ENCODE results near the gene EVC2.

EVC2 gene

DNA sequence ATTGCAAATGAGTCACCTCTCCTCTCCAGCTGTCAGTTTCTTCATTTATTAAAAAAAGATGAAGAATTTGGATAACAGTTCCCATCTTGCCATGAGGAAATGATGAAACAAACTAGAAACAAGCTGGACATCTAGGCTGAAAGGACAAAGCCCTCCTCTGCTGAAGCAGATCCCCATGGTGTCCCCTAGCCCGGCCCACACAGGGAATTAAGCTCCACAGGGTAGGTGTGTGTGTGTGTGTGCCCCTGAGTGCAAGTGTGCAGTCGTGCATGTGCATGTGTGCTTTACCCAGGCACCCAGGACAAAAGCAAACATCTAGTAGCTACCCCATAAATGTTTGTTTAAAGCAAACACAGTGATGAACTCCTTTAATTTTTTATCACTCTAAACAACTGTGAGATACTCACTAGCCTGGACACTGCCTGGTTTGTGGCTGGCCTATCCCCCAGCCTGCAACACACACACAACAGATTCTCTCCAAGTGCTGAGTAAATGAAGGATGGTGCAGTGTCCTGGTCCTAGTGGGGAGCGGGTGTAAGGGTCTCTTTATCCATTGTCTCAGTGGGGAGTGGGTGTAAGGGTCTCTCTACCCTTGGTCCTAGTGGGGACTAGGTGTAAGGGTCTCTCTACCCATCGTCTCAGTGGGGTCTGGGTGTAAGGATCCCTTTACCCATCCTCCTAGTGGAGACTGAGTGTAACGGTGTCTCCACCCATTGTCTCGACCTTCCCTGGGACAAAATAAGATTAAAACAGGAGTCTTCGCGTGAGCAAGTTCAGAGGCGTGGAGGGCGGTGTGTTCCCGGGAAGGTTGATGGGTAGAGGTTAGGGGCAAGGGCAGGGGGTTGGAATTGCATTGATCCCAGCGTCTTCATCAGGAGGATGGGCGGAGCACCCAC lies 2.0 kb upstream of the EVC2 start:
- DNase-seq: no peak

DNA sequence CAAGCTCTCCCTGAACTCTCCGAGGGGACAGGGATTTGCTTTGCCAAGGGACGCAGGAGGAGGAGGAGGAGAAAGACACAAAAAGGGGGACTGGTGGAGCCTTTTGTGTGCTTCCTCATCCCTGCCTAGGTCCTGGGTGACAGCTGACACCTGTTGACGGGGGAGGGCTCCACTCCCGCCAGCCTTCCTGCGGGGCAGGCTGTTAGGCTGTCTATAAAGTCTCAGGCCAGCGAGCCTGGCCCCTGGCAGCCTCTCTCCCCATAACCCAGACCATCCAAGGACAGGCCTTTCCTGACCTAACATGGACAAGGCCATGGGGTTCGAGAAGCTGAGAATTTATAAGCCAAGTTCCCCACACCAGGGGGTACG lies 832 bp upstream of the EVC2 start:
- DNase-seq: no peak

DNA sequence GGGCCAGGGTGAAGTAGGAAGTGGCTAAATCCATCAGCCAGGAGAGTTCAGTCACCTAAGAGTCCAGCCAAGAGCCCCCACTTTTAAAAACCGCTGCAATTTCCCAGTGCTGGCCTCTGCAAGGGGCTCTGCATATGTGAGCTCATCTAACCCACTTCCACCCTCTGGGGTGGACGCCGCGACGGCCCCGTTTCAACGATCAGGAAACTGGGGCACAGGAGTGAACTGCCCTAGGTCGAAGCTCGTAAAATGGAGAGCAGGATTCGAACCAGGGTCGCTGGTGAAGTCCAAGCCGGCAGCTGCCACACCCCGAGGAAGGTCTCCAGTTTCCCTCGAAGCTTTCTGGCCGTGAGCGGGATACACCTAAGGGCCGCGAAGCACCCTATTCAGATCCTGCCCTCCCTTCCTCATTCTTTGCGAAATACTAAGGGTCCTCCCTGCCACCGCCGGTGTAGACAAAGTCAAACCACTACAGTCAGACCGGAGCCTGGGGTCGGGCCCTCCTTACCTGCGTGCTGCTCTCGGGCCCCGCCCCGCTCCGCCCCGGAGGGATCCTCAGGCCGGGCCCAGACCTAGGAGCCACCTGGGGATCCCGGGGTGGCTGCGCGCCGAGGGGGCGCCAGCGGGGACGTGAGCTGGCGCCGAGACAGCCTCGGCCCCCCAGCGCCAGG lies 446 bp downstream of the EVC2 start:
- no peak for DNase-seq

DNA sequence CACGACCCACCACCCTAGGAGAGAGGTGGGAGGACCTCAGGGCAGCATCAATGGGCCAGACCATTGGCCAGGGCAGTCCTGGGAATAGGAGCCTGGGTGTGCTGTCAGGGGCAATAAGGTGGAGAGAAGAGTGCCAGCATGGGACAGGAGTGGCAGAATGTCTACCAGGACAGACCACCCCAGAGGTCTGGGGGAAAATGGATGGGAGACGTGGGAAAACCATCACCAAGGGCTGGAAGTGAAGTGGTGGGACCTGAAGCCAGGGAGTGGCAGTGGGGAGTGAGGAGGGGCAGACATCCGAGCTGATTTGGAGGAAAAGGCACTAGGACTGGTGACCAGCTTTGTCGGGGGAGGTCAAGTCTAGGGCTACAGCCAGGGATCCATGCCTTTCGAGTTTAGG lies 993 bp downstream of the EVC2 start:
- no peak for DNase-seq

DNA sequence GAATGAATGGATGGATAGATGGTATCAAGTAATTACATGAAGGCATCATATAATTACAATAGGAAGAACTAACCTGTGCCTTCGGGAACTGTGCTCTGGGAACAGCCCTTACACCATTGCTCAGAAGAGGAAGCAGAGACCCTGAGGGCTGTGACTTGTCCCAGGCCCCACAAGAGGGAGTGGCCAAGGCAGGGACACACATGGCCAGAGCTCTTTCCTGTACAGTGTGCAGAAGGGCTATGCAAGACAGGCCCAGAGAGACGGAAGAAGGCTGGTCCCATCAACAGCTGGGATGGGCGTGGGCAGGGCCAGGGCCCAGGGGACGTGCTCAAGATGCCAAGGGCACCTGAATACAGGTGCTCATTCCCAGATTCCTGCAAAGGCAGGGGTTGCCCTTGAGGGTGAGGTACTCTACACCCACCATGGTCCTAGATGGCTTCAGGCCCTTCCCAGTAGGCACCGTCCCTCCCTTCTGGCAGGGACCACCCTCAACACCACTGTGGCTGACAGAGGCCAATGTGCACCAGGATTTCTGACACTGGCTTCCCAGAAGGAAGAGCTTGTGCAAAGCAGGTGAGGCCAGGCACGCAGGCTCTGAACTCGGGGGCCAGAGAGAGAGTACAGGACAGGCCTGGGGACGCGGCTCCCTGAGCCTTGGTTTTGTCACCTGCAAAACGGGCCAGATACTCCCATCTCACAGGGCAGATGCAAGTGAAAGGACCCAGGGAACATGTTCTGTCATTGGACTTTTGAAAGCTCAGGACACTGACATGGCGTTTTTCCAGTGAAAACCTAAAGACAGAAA lies 1.7 kb downstream of the EVC2 start:
- no peak for DNase-seq

DNA sequence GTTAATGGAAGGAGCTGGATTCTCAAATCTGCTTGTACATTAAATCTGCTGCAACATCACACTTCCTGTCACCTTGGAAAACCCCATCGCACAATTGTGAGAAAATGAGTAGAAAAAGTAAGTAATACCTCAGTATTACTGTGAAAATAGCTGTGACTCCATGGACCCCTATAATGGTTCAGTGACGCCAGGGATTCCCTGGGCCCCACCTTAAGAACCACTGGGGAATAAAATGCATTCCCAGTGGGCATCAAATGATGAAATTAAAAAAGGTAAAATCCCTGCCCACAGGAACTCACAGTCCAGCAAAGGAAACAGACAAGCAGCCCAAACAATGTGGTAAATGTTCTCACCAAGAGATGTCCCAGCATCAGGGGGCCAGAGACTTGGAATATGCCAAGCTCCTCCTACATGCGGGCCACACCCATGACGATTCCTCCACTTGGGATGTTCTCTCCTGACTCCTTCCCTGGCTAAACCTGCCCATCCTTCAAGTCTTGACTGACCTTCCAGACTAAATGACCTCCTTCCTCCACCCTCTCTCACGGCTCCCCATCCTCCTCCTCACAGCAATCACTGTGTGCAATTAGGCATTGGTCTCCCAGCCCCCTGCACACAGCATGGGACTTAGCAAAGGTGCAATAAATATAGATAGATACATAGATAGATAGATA lies 2.6 kb downstream of the EVC2 start:
- no peak for DNase-seq

DNA sequence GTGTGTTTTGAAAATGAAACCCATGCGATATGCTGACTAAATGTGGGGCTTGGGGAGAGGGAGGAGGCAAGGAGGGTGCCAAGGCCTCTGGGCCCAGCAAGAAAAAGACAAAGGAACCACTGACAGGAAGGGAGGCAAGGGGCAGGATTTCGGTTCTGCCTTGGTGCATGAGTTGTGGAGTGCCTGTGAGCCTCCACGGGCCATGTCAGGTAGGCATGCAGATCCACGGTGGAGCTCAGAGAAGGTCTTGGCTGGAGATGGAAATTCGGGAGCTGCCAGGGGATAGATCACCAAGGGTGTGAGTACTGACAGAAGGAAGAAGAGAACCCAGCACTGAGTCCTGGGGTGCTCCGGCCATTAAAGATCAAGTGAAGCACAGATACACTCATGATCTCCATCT lies 4.1 kb downstream of the EVC2 start:
- DNase-seq: no peak

DNA sequence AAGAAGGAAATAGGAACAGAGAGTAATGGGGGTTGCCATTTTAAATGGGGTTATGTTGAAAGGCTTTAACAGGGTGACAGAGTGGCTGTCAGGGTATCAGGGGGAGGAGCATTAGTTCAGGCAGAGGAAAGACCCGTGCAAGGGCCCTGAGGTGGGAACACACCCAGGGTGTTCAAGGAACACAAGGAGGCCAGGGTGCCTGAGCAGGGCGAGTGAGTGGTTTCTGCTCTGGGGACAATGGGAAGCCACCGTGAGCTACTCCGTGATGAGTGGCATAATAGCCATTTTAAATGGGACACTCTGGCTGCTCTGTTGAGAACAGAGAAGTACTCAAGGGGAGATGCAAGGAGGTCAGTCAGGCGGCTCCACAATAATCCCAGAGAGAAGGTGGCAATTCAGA lies 4.5 kb downstream of the EVC2 start:
- DNase-seq: no peak

DNA sequence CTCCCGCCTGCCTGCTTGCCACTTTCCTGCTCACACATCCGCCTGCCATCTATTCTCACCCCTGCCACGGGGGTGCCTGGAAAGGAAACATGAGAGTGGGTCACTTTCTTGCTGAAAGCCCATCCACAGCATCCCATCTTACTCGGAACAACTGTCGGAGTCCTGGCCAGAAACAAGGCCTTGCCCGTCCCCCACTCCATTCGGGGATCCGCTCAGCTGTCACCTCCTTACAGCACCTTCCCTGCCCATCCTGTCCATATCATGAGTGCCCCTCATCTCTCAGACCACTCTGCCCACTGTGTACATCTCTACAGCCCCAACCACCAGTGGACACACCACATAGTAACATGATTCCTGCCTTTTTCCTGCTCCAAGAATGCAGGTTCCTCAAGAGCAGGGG lies 6.4 kb downstream of the EVC2 start:
- DNase-seq: no peak

DNA sequence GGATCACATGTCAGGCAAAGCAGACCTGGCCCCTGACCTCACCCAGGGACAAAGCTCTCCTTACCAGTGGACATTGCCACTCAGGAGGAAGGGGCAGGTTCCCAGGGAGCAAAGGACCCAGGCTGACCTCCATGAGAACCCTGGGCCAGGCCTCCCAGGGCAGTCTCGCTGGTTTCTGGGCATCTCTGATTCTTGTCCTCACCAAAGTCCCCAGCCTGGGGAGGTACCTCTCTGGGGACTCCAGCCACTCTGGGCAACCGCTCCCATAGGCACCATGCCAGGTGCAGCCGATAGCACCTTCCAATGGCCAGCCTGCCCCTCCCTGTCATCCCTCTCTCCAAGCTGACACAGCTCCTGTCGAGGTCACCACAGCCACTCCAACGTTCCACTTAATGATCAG lies 7.9 kb downstream of the EVC2 start:
- no peak for DNase-seq

DNA sequence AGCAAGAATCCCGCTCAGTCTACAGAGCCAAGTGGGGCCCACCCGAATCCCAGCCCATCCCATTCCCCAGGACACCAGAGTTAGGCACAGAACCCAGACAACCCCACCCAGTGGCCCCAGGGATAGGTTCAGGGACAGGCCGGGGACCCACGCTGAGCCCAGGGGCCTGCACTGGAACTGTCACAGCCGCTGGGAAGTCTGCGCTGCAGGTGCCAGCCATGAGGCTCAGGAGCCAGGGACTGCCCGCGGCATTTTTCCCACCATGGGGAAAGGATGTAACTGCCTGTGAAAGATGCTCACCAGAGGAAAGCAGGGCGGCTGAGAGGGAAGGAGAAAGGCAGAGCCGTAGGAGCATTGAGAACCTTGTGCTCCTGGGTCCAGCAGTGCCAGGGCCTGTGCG lies 12.0 kb downstream of the EVC2 start:
- no peak for DNase-seq

DNA sequence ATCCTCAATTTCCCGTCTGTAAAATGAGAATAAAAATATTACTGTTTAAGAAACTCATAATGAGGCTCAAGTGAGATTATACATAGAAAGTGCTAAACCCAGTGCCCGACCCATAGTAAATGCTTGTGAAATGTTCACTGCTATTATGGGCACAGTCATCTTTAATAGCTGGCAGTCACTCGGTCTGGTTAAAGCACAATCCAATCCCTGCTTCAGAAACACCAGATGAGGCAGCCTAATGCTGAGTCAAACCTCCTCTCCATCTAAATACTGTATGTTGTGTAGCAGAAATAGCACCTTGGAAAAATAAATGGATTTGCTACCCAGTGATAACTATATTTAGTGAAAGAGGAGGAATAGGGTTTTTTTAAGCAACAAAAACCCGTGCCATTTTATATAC lies 14.5 kb downstream of the EVC2 start:
- DNase-seq: no peak

DNA sequence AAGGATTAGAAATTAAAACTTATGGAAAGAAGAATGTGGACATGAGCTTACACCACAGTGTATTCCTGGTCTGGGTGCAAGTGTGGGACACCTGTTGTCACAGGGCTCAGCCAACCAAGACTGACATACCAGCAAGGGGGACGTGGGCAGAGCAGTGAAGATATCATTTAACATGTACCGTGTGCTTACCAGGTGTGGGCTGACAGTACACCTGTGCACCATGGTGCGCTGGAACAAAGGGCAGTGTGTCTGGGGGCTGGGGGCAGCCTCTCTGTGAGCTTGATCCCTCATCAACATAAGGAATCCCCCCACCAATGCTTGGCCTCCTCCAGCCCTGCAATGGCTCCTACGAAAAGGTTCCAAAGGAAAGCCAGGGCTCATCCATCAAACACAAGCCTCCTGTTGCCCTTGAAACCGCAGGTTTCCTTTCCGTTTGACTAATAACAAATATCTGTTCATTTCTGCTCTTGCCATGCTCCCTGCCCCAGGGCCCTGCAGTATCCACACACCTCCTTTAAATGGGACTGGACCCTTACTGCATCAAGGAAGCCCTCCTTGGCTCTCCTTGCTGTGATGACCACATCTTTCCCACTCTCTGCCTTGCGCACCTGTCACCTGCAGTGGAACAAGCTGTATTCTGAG lies 16.7 kb downstream of the EVC2 start:
- DNase-seq: no peak

DNA sequence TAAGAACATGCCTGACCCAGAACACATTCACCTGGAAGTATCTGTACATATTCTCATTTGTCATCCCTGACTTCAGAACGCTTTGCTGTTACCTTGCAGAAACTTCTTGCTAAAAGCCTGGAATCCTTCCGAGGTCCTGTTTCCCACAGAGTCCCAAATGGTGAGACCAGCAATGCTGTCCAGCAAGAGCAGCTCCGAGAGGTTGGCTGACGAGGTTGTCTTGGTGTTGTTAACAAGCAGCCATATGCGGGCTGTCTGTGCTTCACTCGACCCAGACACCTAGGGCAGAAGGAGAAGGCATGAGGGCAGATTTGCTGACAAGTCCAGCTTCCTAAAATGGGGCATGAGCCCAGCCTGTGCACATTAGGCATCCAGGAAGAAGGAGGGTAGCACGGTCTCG lies 19.3 kb downstream of the EVC2 start:
- DNase-seq: no peak

DNA sequence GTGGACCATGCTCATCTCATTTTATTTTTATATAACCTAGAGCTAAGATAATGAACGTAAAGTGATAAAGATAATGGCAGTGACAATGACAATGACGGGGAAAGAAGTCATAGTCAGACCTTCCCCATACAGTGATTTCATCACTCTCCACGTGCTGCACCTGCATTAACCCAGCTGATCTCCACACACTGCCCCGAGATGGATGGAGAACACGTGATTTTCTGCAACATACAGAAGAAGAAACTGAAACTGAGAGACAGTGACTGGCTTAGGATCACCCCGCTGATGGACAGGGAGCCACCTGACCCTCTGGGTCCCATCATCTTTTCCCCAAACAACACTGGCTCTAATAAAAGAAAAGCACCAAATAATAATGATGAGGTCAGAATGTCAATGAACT lies 22.0 kb downstream of the EVC2 start:
- DNase-seq: no peak

DNA sequence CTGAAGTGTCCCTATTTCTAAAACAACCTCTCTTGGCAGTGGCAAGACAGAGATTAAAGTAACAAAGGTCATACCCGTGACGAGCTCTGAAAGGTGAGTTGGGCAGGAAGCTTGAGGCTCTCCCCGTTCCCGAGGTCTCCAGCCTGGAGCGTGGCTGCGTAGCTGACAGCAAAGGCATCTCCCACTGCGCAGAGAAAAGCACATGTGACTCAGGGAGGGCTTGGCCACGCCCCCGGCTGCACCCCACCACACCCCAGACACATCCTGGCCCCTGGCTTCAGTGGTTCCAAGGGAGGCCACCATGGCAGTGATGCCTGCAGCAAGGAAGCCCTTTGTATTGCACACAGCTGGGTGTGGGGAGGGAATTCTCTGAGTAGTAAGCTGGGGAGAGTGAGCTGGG lies 23.1 kb downstream of the EVC2 start:
- no peak for DNase-seq

DNA sequence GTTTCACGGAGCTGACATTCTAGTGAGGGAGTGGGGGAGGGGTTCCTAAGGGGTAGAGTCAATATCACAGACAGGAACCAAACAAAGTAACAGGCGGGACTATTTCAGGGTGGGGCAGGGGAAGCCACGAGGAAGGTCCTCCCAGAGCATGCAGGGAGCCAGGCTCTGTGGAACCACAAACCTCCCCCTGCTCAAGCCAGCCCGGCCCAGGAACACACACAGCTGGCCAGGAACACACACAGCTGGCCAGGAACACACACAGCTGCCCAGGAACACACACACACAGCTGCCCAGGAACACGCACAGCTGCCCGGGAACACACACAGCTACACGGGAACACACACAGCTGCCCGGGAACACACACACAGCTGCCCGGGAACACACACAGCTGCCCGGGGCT lies 24.8 kb downstream of the EVC2 start:
- no peak for DNase-seq

DNA sequence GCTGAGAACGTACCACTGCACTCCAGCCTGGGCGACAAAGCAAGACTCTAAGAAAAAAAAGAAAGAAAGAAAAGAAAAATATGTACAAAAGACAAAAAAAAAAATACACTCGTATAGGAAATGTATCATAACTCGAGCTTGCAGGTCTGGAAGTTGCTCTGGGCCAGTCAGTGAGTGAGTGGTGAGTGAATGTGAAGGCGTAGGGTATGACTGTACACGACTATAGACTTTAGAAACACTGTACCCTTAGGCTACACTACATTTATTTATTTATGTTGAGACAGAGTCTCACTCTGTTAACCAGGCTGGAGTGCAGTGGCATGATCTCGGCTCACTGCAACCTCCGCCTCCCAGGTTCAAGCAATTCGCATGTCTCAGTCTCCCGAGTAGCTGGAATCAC lies 29.4 kb downstream of the EVC2 start:
- DNase-seq: no peak

DNA sequence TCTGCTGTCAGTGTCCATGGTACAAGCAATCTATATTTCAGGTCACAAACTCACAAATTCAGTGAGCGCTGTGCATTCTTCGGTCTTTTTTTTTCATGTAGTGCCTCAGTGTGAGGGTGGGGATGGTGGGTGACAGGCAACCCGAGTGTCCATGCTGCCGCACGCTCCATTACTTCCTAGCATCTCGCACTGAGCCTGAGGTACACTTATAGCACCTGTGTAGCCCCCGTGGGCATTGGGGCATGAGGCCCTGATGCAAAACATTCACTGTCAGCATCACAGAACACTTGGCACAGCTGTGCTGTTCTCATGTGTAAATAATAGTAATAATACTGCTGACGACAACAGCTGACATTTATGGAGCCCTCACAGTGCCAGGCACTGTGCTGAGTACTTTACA lies 31.6 kb downstream of the EVC2 start:
- no peak for DNase-seq

DNA sequence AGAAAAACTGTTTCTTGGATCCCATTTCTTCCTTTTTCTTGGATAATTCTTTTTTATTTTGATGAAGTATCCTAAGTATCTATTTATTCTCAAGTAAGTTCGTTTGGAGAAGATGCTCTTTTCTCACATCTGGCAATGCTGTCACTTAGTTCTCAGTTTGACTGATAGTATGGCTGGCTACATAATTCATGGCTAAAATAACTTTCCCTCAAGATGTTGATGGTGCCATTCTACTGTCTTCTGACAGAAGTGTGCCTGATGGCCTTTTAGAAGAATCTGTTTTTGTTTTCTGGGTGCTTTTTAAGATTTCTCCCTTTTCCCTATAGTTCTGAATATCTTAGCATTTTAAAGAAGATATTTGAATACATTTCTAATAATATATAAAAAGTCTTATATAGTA lies 41.6 kb downstream of the EVC2 start:
- no peak for DNase-seq

DNA sequence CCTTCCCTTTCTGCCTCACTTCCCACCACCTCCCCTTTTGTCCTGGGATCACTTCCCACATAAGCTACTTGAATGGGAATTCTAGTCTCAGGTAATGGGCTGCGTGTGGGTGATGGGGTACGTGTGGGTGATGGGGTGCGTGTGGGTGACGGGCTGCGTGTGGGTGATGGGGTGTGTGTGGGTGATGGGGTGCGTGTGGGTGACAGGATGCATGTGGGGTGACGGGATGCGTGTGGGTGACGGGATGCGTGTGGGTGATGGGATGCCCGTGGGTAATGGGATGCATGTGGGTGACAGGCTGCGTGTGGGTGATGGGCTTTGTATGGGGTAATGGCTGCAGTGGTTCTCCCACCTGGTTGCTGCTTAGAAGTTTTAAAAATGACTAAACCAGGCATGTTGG lies 43.6 kb downstream of the EVC2 start:
- no peak for DNase-seq

DNA sequence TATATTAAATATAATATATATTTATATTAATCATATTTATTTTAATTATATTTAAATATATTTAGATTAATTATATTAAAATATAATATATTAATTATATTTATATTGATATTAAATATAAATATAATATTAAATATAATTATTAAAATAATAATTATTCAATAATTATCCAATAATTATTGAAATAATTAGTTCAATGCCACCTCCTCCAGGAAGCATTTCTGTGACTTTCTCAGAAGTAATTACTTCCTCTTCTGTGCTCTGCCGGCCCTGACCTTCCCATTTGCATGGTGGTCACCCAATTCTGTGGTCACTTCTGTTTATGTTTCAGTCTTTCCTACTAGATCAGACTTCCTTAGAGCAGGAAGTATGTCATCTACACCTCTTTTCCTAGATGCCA lies 45.8 kb downstream of the EVC2 start:
- DNase-seq: no peak

DNA sequence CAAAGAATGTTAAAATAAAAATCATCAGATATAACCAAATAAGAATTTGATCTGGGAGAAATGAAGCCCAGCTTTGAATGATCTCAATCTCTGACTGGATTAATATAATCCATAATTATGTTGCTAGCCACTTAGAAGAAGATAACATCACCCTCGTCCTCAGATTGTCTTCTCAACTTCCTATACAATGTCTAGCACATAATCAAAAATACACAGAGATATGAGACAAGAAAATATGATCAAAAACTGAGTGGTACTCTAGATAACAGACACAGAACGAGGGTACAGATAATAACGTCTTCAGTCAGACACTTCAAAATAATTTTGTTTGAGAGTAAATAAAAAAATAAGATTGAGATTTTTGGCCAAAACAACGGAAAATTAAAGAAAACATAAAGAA lies 47.1 kb downstream of the EVC2 start:
- DNase-seq: no peak

Data from NCI-H1436 treated with DMSO at 0.1 percent for 48 hours (cell line).